ENCODE data around the gene PTPRD.

- TF ChIP-seq CTCF (IDR thresholded peaks at IDR 0.05) (no peak), EZH2 (IDR thresholded peaks at IDR 0.05; ENCODE audit: borderline replicate concordance, insufficient read depth, low read depth, low read length, poor library complexity, severe bottlenecking) (no peak)
Measured at GRCh38 chr9:8652255-8652654, 1960.5 kb downstream of the PTPRD start.

Data from B cell (primary cell).